GM23338 (cell line): ENCODE data around the gene DDX21. TPM values are rescaled to one million over a fixed set of nuclear protein-coding genes. Genes with fewer than 3 reads are reported as not detected.

Source experiments
- ATAC-seq: fragments of 200-7000 bp; cut with Tn5 transposase; 3 replicates; pipeline ENCODE4 v1.9.1; 2020
- DNase-seq: peaks from one replicate; pipeline ENCODE4 v3.0.0-alpha.2; 2015; ENCODE audit warnings: low spot score
- H2AFZ ChIP-seq: fragments of 200-600 bp; sonication (generic); 2 replicates; pipeline ENCODE4 v1.8.0; 2016; ENCODE audit warnings: antibody characterized with exemption, mild to moderate bottlenecking, moderate library complexity
- H3F3A ChIP-seq: fragments of 200-600 bp; sonication (generic); replicated peaks from 2 replicates; pipeline ENCODE4 v1.8.0; 2017; ENCODE audit warnings: antibody characterized with exemption, mixed run types, low read depth
- H3K27ac ChIP-seq: fragments of 200-600 bp; sonication (generic); 2 replicates; pipeline ENCODE4 v1.6.1; 2016; ENCODE audit warnings: low read depth
- H3K27me3 ChIP-seq: fragments of 200-600 bp; sonication (generic); 2 replicates; pipeline ENCODE4 v1.8.0; 2016; ENCODE audit warnings: mild to moderate bottlenecking, mixed run types, moderate library complexity; ENCODE audit not compliant: insufficient read depth
- H3K36me3 ChIP-seq: fragments of 200-600 bp; sonication (generic); 2 replicates; pipeline ENCODE4 v1.8.0; 2016; ENCODE audit warnings: mild to moderate bottlenecking; ENCODE audit not compliant: insufficient read depth
- H3K4me1 ChIP-seq: fragments of 200-600 bp; sonication (generic); 2 replicates; pipeline ENCODE4 v1.8.0; 2016; ENCODE audit warnings: mild to moderate bottlenecking, moderate library complexity; ENCODE audit not compliant: insufficient read depth
- H3K4me2 ChIP-seq: fragments of 200-600 bp; sonication (generic); 2 replicates; pipeline ENCODE4 v1.7.1; 2017; ENCODE audit warnings: mixed run types
- H3K4me3 ChIP-seq: fragments of 200-600 bp; sonication (generic); 2 replicates; pipeline ENCODE4 v1.6.1; 2016; ENCODE audit warnings: mixed run types
- H3K79me2 ChIP-seq: fragments of 200-600 bp; sonication (generic); replicated peaks from 2 replicates; pipeline ENCODE4 v1.8.0; 2017; ENCODE audit warnings: mild to moderate bottlenecking; ENCODE audit not compliant: insufficient read depth
- H3K9me2 ChIP-seq: fragments of 200-600 bp; sonication (generic); 2 replicates; pipeline ENCODE4 v1.8.0; 2017; ENCODE audit not compliant: insufficient read depth
- H4K20me1 ChIP-seq: fragments of 200-600 bp; sonication (generic); replicated peaks from 2 replicates; pipeline ENCODE4 v1.8.0; 2017; ENCODE audit warnings: mild to moderate bottlenecking; ENCODE audit not compliant: insufficient read depth
- H3K27ac Mint-ChIP-seq: 2 replicates; pipeline ENCODE4 v1.8.0; 2020; ENCODE audit warnings: inconsistent platforms, mild to moderate bottlenecking, moderate library complexity, mixed read lengths
- H3K27me3 Mint-ChIP-seq: 3 replicates; pipeline ENCODE4 v1.8.0; 2022; ENCODE audit warnings: low read depth, mild to moderate bottlenecking, moderate library complexity, mixed read lengths, inconsistent platforms; ENCODE audit not compliant: insufficient read depth, poor library complexity
- H3K36me3 Mint-ChIP-seq: 3 replicates; pipeline ENCODE4 v1.8.0; 2021; ENCODE audit warnings: low read depth, mild to moderate bottlenecking, inconsistent platforms, moderate library complexity, mixed read lengths
- H3K4me1 Mint-ChIP-seq: 3 replicates; pipeline ENCODE4 v1.8.0; 2020; ENCODE audit warnings: mild to moderate bottlenecking, inconsistent platforms, mixed read lengths
- H3K4me3 Mint-ChIP-seq: 3 replicates; pipeline ENCODE4 v1.8.0; 2021; ENCODE audit warnings: moderate library complexity, mild to moderate bottlenecking, inconsistent platforms, mixed read lengths
- H3K9me3 Mint-ChIP-seq: 3 replicates; pipeline ENCODE4 v1.8.0; 2020; ENCODE audit warnings: moderate library complexity, mild to moderate bottlenecking, inconsistent platforms, mixed read lengths
- CREB1 ChIP-seq: fragments of 250-450 bp; sonication (Bioruptor Pico); IDR thresholded peaks from 2 replicates; pipeline ENCODE4 v1.5.0; 2020; ENCODE audit warnings: low read depth, mild to moderate bottlenecking, moderate library complexity
- EZH2 ChIP-seq: fragments of 200-600 bp; sonication (generic); IDR thresholded peaks from one replicate; pipeline ENCODE4 v1.8.0; 2017; ENCODE audit warnings: antibody characterized with exemption, mild to moderate bottlenecking, low read depth; ENCODE audit not compliant: unreplicated experiment
- NANOG ChIP-seq: IDR thresholded peaks from 2 replicates; pipeline ENCODE4 v1.6.1; 2016; ENCODE audit warnings: antibody characterized with exemption, borderline replicate concordance
- STAT1 ChIP-seq: IDR thresholded peaks from one replicate; pipeline ENCODE4 v1.6.1; 2016; ENCODE audit warnings: antibody characterized with exemption; ENCODE audit not compliant: unreplicated experiment
- polyA plus RNA-seq: library from polyadenylated mRNA; unstranded; fragments of >200 nt; fragmentation: Nextera tagmentation; extraction: Ambion mirVana; gene quantifications from 2 replicates; pipeline ENCODE4 v1.2.1, GENCODE V29; 2016
- total RNA-seq: library from RNA; depleted of rRNA; stranded (reverse); fragments of >200 nt; shearing (Covaris generic); gene quantifications from 2 replicates; pipeline ENCODE4 v1.2.3, GENCODE V29; 2014
- TF ChIP-seq, protein P1 (sequence below): fragments of 250-450 bp; sonication (Bioruptor Pico); IDR thresholded peaks from 2 replicates; pipeline ENCODE4 v1.5.0; 2020; ENCODE audit warnings: mild to moderate bottlenecking, moderate library complexity
- TF ChIP-seq, protein P2 (sequence below): IDR thresholded peaks from 2 replicates; pipeline ENCODE4 v1.6.1; 2016; ENCODE audit warnings: antibody characterized with exemption
- TF ChIP-seq, protein P3 (sequence below), 2 experiments: fragments of 200-600 bp in 1 of 2; sonication (generic) in 1 of 2; conservative IDR thresholded peaks; 2 replicates each; pipeline versions ENCODE4 v1.5.1 to v1.6.1; 2016 to 2017; ENCODE audit warnings: antibody characterized with exemption in 2 of 2, low read depth in 2 of 2, mild to moderate bottlenecking in 2 of 2, moderate library complexity in 1 of 2

DDX21 gene
- total and polyA plus RNA-seq, 2 experiments from 2014 or later = 138 to 209 TPM

GRCh38 chr10:68963151-68963550 is 7.2 kb downstream of the DDX21 start (continued):
- TF ChIP-seq, protein P1, sequence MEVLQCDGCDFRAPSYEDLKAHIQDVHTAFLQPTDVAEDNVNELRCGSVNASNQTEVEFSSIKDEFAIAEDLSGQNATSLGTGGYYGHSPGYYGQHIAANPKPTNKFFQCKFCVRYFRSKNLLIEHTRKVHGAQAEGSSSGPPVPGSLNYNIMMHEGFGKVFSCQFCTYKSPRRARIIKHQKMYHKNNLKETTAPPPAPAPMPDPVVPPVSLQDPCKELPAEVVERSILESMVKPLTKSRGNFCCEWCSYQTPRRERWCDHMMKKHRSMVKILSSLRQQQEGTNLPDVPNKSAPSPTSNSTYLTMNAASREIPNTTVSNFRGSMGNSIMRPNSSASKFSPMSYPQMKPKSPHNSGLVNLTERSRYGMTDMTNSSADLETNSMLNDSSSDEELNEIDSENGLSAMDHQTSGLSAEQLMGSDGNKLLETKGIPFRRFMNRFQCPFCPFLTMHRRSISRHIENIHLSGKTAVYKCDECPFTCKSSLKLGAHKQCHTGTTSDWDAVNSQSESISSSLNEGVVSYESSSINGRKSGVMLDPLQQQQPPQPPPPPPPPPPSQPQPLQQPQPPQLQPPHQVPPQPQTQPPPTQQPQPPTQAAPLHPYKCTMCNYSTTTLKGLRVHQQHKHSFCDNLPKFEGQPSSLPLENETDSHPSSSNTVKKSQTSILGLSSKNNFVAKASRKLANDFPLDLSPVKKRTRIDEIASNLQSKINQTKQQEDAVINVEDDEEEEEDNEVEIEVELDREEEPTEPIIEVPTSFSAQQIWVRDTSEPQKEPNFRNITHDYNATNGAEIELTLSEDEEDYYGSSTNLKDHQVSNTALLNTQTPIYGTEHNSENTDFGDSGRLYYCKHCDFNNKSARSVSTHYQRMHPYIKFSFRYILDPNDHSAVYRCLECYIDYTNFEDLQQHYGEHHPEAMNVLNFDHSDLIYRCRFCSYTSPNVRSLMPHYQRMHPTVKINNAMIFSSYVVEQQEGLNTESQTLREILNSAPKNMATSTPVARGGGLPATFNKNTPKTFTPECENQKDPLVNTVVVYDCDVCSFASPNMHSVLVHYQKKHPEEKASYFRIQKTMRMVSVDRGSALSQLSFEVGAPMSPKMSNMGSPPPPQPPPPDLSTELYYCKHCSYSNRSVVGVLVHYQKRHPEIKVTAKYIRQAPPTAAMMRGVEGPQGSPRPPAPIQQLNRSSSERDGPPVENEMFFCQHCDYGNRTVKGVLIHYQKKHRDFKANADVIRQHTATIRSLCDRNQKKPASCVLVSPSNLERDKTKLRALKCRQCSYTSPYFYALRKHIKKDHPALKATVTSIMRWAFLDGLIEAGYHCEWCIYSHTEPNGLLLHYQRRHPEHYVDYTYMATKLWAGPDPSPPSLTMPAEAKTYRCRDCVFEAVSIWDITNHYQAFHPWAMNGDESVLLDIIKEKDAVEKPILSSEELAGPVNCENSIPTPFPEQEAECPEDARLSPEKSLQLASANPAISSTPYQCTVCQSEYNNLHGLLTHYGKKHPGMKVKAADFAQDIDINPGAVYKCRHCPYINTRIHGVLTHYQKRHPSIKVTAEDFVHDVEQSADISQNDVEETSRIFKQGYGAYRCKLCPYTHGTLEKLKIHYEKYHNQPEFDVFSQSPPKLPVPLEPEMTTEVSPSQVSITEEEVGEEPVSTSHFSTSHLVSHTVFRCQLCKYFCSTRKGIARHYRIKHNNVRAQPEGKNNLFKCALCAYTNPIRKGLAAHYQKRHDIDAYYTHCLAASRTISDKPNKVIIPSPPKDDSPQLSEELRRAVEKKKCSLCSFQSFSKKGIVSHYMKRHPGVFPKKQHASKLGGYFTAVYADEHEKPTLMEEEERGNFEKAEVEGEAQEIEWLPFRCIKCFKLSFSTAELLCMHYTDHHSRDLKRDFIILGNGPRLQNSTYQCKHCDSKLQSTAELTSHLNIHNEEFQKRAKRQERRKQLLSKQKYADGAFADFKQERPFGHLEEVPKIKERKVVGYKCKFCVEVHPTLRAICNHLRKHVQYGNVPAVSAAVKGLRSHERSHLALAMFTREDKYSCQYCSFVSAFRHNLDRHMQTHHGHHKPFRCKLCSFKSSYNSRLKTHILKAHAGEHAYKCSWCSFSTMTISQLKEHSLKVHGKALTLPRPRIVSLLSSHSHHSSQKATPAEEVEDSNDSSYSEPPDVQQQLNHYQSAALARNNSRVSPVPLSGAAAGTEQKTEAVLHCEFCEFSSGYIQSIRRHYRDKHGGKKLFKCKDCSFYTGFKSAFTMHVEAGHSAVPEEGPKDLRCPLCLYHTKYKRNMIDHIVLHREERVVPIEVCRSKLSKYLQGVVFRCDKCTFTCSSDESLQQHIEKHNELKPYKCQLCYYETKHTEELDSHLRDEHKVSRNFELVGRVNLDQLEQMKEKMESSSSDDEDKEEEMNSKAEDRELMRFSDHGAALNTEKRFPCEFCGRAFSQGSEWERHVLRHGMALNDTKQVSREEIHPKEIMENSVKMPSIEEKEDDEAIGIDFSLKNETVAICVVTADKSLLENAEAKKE (CRISPR knock-in tag) = no peak
- TF ChIP-seq CREB1 (no peak), EZH2 (no peak)

- Histone ChIP-seq H3K9me2 (no peaks in the 10 kb centered on the region), H3K4me1 (no peaks in the 10 kb centered on the region), H3K4me3 (no peak overlapping the region), H2AFZ (no peak overlapping the region), H3K36me3 (peaks cover 94% of the 10 kb centered on the region), H4K20me1 (peaks cover 49% of the 10 kb centered on the region), H3K27ac (no peak overlapping the region), H3K79me2 (peaks cover 63% of the 10 kb centered on the region), H3K4me2 (no peak overlapping the region), H3F3A (peaks cover 16% of the 10 kb centered on the region; the same call in 1 of the 2 replicates), H3K27me3 (no peaks in the 10 kb centered on the region)
- no peak overlapping the region for H3K27ac Mint-ChIP-seq
- no peaks in the 10 kb centered on the region for H3K27me3 Mint-ChIP-seq
- DNase-seq (no peak), ATAC-seq (no peak)
- TF ChIP-seq, protein P1 (CRISPR knock-in tag) = no peak
- TF ChIP-seq, protein P2, sequence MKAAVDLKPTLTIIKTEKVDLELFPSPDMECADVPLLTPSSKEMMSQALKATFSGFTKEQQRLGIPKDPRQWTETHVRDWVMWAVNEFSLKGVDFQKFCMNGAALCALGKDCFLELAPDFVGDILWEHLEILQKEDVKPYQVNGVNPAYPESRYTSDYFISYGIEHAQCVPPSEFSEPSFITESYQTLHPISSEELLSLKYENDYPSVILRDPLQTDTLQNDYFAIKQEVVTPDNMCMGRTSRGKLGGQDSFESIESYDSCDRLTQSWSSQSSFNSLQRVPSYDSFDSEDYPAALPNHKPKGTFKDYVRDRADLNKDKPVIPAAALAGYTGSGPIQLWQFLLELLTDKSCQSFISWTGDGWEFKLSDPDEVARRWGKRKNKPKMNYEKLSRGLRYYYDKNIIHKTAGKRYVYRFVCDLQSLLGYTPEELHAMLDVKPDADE = no peak
- TF ChIP-seq STAT1 (no peak), NANOG (no peak)
- TF ChIP-seq, protein P3, sequence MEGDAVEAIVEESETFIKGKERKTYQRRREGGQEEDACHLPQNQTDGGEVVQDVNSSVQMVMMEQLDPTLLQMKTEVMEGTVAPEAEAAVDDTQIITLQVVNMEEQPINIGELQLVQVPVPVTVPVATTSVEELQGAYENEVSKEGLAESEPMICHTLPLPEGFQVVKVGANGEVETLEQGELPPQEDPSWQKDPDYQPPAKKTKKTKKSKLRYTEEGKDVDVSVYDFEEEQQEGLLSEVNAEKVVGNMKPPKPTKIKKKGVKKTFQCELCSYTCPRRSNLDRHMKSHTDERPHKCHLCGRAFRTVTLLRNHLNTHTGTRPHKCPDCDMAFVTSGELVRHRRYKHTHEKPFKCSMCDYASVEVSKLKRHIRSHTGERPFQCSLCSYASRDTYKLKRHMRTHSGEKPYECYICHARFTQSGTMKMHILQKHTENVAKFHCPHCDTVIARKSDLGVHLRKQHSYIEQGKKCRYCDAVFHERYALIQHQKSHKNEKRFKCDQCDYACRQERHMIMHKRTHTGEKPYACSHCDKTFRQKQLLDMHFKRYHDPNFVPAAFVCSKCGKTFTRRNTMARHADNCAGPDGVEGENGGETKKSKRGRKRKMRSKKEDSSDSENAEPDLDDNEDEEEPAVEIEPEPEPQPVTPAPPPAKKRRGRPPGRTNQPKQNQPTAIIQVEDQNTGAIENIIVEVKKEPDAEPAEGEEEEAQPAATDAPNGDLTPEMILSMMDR (conservative IDR thresholded peaks at IDR 0.05; ENCODE audit: low read depth in 2 of 2) = no peak
- H3K9me3 Mint-ChIP-seq = no peaks in the 10 kb centered on the region; the same call in 2 of the 3 replicates
- no peak overlapping the region for H3K4me3 Mint-ChIP-seq
- peaks cover 98% of the 10 kb centered on the region for H3K36me3 Mint-ChIP-seq
- H3K4me1 Mint-ChIP-seq = no peaks in the 10 kb centered on the region
Measured at GRCh38 chr10:68973975-68974374, 18.0 kb downstream of the DDX21 start.
